Measurements from ENCODE around the gene RNF223. TPM values are rescaled to one million over a fixed set of nuclear protein-coding genes. Genes with fewer than 3 reads are reported as not detected.
A peak's percentile ranks its signal among the peaks of the same experiment; 100 is the strongest.

Gene RNF223
- total RNA-seq, 1 donor from 2014 or later: not detected

GRCh38 chr1:1024149-1024770 is 49.8 kb downstream of the RNF223 start:
- H3K4me3 Mint-ChIP-seq (ENCODE audit: unreplicated experiment): no peak overlapping the region
- H3K27me3 Mint-ChIP-seq (ENCODE audit: unreplicated experiment): no peaks in the 10 kb centered on the region
- no peaks in the 10 kb centered on the region for H3K9me3 Mint-ChIP-seq (ENCODE audit: unreplicated experiment)
- no peak for DNase-seq (ENCODE audit: extremely low spot score, unreplicated experiment)
- no peak for TF ChIP-seq CTCF (IDR thresholded peaks at IDR 0.05)
- peaks cover 42% of the 10 kb centered on the region for H3K4me1 Mint-ChIP-seq (ENCODE audit: unreplicated experiment)
- H3K36me3 Mint-ChIP-seq (ENCODE audit: unreplicated experiment): no peaks in the 10 kb centered on the region
- H3K27ac Mint-ChIP-seq (ENCODE audit: unreplicated experiment): no peak overlapping the region

- Mint-ChIP-seq H3K4me3 (ENCODE audit: unreplicated experiment) (no peak overlapping the region), H3K4me1 (ENCODE audit: unreplicated experiment) (peaks cover 44% of the 10 kb centered on the region), H3K36me3 (ENCODE audit: unreplicated experiment) (no peaks in the 10 kb centered on the region), H3K27ac (ENCODE audit: unreplicated experiment) (no peak overlapping the region), H3K27me3 (ENCODE audit: unreplicated experiment) (no peaks in the 10 kb centered on the region), H3K9me3 (ENCODE audit: unreplicated experiment) (no peaks in the 10 kb centered on the region)
- no peak for DNase-seq (ENCODE audit: extremely low spot score, unreplicated experiment)
- no peak for TF ChIP-seq CTCF (IDR thresholded peaks at IDR 0.05)
These were observed 50.4 kb downstream of the RNF223 start for GRCh38 chr1:1023700-1024099.

GRCh38 chr1:1022302-1023009 is 51.6 kb downstream of the RNF223 start:
- Mint-ChIP-seq H3K36me3 (ENCODE audit: unreplicated experiment) (no peaks in the 10 kb centered on the region), H3K9me3 (ENCODE audit: unreplicated experiment) (no peaks in the 10 kb centered on the region), H3K4me3 (ENCODE audit: unreplicated experiment) (peak overlapping the region; percentile 4), H3K4me1 (ENCODE audit: unreplicated experiment) (peaks cover 43% of the 10 kb centered on the region), H3K27ac (ENCODE audit: unreplicated experiment) (peak overlapping the region; percentile 14), H3K27me3 (ENCODE audit: unreplicated experiment) (no peaks in the 10 kb centered on the region)
- no peak for DNase-seq (ENCODE audit: extremely low spot score, unreplicated experiment)
- no peak for TF ChIP-seq CTCF (IDR thresholded peaks at IDR 0.05)

- no peaks in the 10 kb centered on the region for H3K27me3 Mint-ChIP-seq (ENCODE audit: unreplicated experiment)
- H3K36me3 Mint-ChIP-seq (ENCODE audit: unreplicated experiment): no peaks in the 10 kb centered on the region
- TF ChIP-seq CTCF (IDR thresholded peaks at IDR 0.05): no peak
- DNase-seq (ENCODE audit: extremely low spot score, unreplicated experiment): no peak
- H3K9me3 Mint-ChIP-seq (ENCODE audit: unreplicated experiment): no peaks in the 10 kb centered on the region
- H3K27ac Mint-ChIP-seq (ENCODE audit: unreplicated experiment): no peak overlapping the region
- H3K4me3 Mint-ChIP-seq (ENCODE audit: unreplicated experiment): peak overlapping the region; percentile 6
- H3K4me1 Mint-ChIP-seq (ENCODE audit: unreplicated experiment): peaks cover 41% of the 10 kb centered on the region
These were observed 52.2 kb downstream of the RNF223 start for GRCh38 chr1:1021920-1022259.

GRCh38 chr1:1021010-1021919 is 52.8 kb downstream of the RNF223 start:
- H3K27ac Mint-ChIP-seq (ENCODE audit: unreplicated experiment): peak overlapping the region; percentile 41
- TF ChIP-seq CTCF (IDR thresholded peaks at IDR 0.05): no peak
- no peaks in the 10 kb centered on the region for H3K9me3 Mint-ChIP-seq (ENCODE audit: unreplicated experiment)
- no peaks in the 10 kb centered on the region for H3K36me3 Mint-ChIP-seq (ENCODE audit: unreplicated experiment)
- no peaks in the 10 kb centered on the region for H3K27me3 Mint-ChIP-seq (ENCODE audit: unreplicated experiment)
- H3K4me1 Mint-ChIP-seq (ENCODE audit: unreplicated experiment): peaks cover 38% of the 10 kb centered on the region
- H3K4me3 Mint-ChIP-seq (ENCODE audit: unreplicated experiment): peak overlapping the region; percentile 78
- DNase-seq (ENCODE audit: extremely low spot score, unreplicated experiment): peak; percentile 92

Data from osteocyte (in vitro differentiated cells).